Measurements from ENCODE around the gene IL23R. TPM values are rescaled to one million over a fixed set of nuclear protein-coding genes. Genes with fewer than 3 reads are reported as not detected.

Gene IL23R
- total RNA-seq, 1 experiment from 2014 or later: not detected

GRCh38 chr1:67270541-67270940 is 104.3 kb downstream of the IL23R start:
- no peaks in the 10 kb centered on the region for H3K23me2 ChIP-seq (ENCODE audit: insufficient read length, low read depth, low read length, poor library complexity, severe bottlenecking)
- no peak overlapping the region for H3K56ac ChIP-seq (ENCODE audit: insufficient read length, low read depth, low read length)
- H3K9me3 ChIP-seq (ENCODE audit: control insufficient read depth, low read depth, low read length): peaks cover 4% of the 10 kb centered on the region
- H3K4me1 Mint-ChIP-seq: peaks cover 4 to 11% of the 10 kb centered on the region in 2 experiments; a peak in 2 of 4 replicates
- no peak overlapping the region for H3K4me3 Mint-ChIP-seq
- H2AFZ ChIP-seq (ENCODE audit: low read length): no peak overlapping the region
- no peak overlapping the region for H4K91ac ChIP-seq (ENCODE audit: insufficient read length, low read depth, low read length)
- H4K20me1 ChIP-seq (ENCODE audit: control insufficient read depth, insufficient read depth, insufficient read length): no peaks in the 10 kb centered on the region
- H3K4ac ChIP-seq (ENCODE audit: low read depth, low read length): no peak overlapping the region
- H3K27ac Mint-ChIP-seq: no peak overlapping the region
- no peak overlapping the region for H2BK20ac ChIP-seq (ENCODE audit: low read depth, low read length, poor library complexity, severe bottlenecking)
- no peaks in the 10 kb centered on the region for H3K79me1 ChIP-seq (ENCODE audit: insufficient read depth, low read depth, low read length, poor library complexity, severe bottlenecking)
- H2BK5ac ChIP-seq (ENCODE audit: insufficient read length, low read length): no peak overlapping the region
- no peak overlapping the region for H4K8ac ChIP-seq (replicated peaks; ENCODE audit: insufficient read length, low read depth, low read length)
- H2BK120ac ChIP-seq (ENCODE audit: low read depth, low read length, poor library complexity, severe bottlenecking): no peak overlapping the region
- H3K18ac ChIP-seq (ENCODE audit: insufficient read length, low read depth, low read length): no peak overlapping the region
- H4K5ac ChIP-seq (ENCODE audit: insufficient read length, low read depth, low read length): no peak overlapping the region
- no peak overlapping the region for H2AK5ac ChIP-seq (ENCODE audit: insufficient read length, low read length)
- no peak overlapping the region for H2BK12ac ChIP-seq (ENCODE audit: insufficient read length, low read depth, low read length)
- no peak overlapping the region for H3K9ac ChIP-seq (ENCODE audit: extremely low read depth, insufficient read length, low read length)
- peaks cover 12 to 17% of the 10 kb centered on the region in 2 experiments for H3K9me3 Mint-ChIP-seq
- H3K36me3 Mint-ChIP-seq (ENCODE audit: insufficient read depth in 1 of 3, low read depth in 3 of 3): peaks cover 4 to 12% (median 4%) of the 10 kb centered on the region in 3 experiments; a peak in 5 of 7 replicates
- no peaks in the 10 kb centered on the region for H3K4me1 ChIP-seq (ENCODE audit: insufficient read depth, low read length)
- no peak for DNase-seq
- H2BK15ac ChIP-seq (ENCODE audit: low read depth, low read length): no peak overlapping the region
- TF ChIP-seq CTCF (conservative IDR thresholded peaks at IDR 0.05): no peak
- H3K4me2 ChIP-seq (ENCODE audit: insufficient read depth, insufficient read length, low read length): no peak overlapping the region
- no peak overlapping the region for H3K14ac ChIP-seq (ENCODE audit: insufficient read depth, low read length)
- WGBS (ENCODE audit: extremely low coverage, insufficient read length, low lambda C conversion rate): no CpG with 5 or more reads among the region's 3 CpGs
- H3K27me3 ChIP-seq (ENCODE audit: insufficient read depth, low read length): no peaks in the 10 kb centered on the region
- no peak overlapping the region for H3K27ac ChIP-seq (ENCODE audit: insufficient read length, low read depth, low read length)
- H3K27me3 Mint-ChIP-seq (ENCODE audit: low read depth): no peaks in the 10 kb centered on the region; the same call in 1 of the 2 replicates
- no peak overlapping the region for H3K23ac ChIP-seq (ENCODE audit: insufficient read length, low read depth, low read length)
- no peaks in the 10 kb centered on the region for H3K79me2 ChIP-seq (ENCODE audit: insufficient read depth, low read length)
- H3T11ph ChIP-seq (ENCODE audit: low read length): no peak overlapping the region

Measured in H9 (cell line).